MCF 10A (cell line): Measurements from ENCODE around the gene SIAH2. TPM values are rescaled to one million over a fixed set of nuclear protein-coding genes. Genes with fewer than 3 reads are reported as not detected.

Experiments
- BruUV-seq: library from RNA; stranded (reverse); fragments of 400-500 nt; replicated peaks from 2 replicates; lab custom pipeline; 2021; lab: Mats Ljungman, UMichigan
- CTCF ChIA-PET: fragments of 300-600 bp; sonication (Branson Sonifier 250); formaldehyde crosslinking; extraction: SDS; loops from one replicate; lab custom pipeline; 2021; ENCODE audit warnings: antibody characterized with exemption, inconsistent platforms; lab: Yijun Ruan, JAX
- POLR2A ChIA-PET: fragments of 300-600, 350-650 bp; sonication (Branson Sonifier 250); formaldehyde crosslinking; extraction: SDS; loops from one replicate; lab custom pipeline; 2020; ENCODE audit warnings: antibody characterized with exemption, inconsistent platforms; lab: Yijun Ruan, JAX
- DNase-seq: peaks from one replicate; pipeline ENCODE4 v3.0.0-alpha.2; 2018; ENCODE audit not compliant: unreplicated experiment
- H3K27ac Mint-ChIP-seq: one replicate; pipeline ENCODE4 v1.8.0; 2022; ENCODE audit warnings: mild to moderate bottlenecking, low read depth, mixed read lengths; ENCODE audit not compliant: unreplicated experiment
- H3K27me3 Mint-ChIP-seq: one replicate; pipeline ENCODE4 v1.8.0; 2022; ENCODE audit warnings: mixed read lengths; ENCODE audit not compliant: insufficient read depth, unreplicated experiment
- H3K36me3 Mint-ChIP-seq: one replicate; pipeline ENCODE4 v1.8.0; 2022; ENCODE audit warnings: mild to moderate bottlenecking, moderate library complexity, mixed read lengths; ENCODE audit not compliant: insufficient read depth, unreplicated experiment
- H3K4me1 Mint-ChIP-seq: one replicate; pipeline ENCODE4 v1.8.0; 2022; ENCODE audit warnings: mixed read lengths; ENCODE audit not compliant: insufficient read depth, unreplicated experiment
- H3K4me3 Mint-ChIP-seq: one replicate; pipeline ENCODE4 v1.8.0; 2022; ENCODE audit warnings: mild to moderate bottlenecking, moderate library complexity, mixed read lengths; ENCODE audit not compliant: unreplicated experiment
- H3K9me3 Mint-ChIP-seq: one replicate; pipeline ENCODE4 v1.8.0; 2022; ENCODE audit warnings: mixed read lengths; ENCODE audit not compliant: unreplicated experiment
- intact Hi-C: fragments of 100-400 bp; cut with micrococcal nuclease; formaldehyde crosslinking; loops from 2 replicates; pipeline ENCODE4 v1.14.1; 2022
- total RNA-seq: library from RNA; stranded (reverse); gene quantifications from 2 replicates; pipeline ENCODE4 v1.2.3, GENCODE V29; 2022
- TF ChIP-seq, protein P1 (sequence below): fragments of 200-600 bp; IDR thresholded peaks from one replicate; pipeline ENCODE4 v1.8.0; 2022; ENCODE audit warnings: antibody characterized with exemption, mild to moderate bottlenecking; ENCODE audit not compliant: unreplicated experiment

SIAH2 gene
- total RNA-seq, 1 experiment from 2014 or later: 35.4 TPM

GRCh38 chr3:150770681-150771080 lies 7.7 kb upstream of the SIAH2 start:
- DNase-seq: no peak
- Mint-ChIP-seq H3K4me3 (no peak overlapping the region), H3K27me3 (no peaks in the 10 kb centered on the region), H3K9me3 (no peaks in the 10 kb centered on the region), H3K36me3 (no peaks in the 10 kb centered on the region), H3K4me1 (no peaks in the 10 kb centered on the region), H3K27ac (no peak overlapping the region)
- no TSS peak for BruUV-seq
- ChIA-PET CTCF (interaction anchor here (1.1 to 2.9 kb wide), 5 partner anchors 7 to 50 kb away, joined by 3 to 10 read pairs (median 4); partner anchors contain the start of gene SIAH2), POLR2A (no interaction called here)
- intact Hi-C loops: no loop called here
- TF ChIP-seq, protein P1, sequence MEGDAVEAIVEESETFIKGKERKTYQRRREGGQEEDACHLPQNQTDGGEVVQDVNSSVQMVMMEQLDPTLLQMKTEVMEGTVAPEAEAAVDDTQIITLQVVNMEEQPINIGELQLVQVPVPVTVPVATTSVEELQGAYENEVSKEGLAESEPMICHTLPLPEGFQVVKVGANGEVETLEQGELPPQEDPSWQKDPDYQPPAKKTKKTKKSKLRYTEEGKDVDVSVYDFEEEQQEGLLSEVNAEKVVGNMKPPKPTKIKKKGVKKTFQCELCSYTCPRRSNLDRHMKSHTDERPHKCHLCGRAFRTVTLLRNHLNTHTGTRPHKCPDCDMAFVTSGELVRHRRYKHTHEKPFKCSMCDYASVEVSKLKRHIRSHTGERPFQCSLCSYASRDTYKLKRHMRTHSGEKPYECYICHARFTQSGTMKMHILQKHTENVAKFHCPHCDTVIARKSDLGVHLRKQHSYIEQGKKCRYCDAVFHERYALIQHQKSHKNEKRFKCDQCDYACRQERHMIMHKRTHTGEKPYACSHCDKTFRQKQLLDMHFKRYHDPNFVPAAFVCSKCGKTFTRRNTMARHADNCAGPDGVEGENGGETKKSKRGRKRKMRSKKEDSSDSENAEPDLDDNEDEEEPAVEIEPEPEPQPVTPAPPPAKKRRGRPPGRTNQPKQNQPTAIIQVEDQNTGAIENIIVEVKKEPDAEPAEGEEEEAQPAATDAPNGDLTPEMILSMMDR: no peak

GRCh38 chr3:150766742-150767141 lies 3.8 kb upstream of the SIAH2 start:
- POLR2A ChIA-PET: interaction anchor here (1.2 kb wide), 1 partner anchor 43 kb away, joined by 3 read pairs; no protein-coding TSS in a partner anchor
- CTCF ChIA-PET: interaction anchor here (0.7 to 3.6 kb wide), 5 partner anchors 10 to 300 kb away, joined by 3 to 17 read pairs (median 4); no protein-coding TSS in a partner anchor
- Mint-ChIP-seq H3K36me3 (no peaks in the 10 kb centered on the region), H3K4me1 (peaks cover 15% of the 10 kb centered on the region), H3K9me3 (no peaks in the 10 kb centered on the region), H3K27me3 (no peaks in the 10 kb centered on the region), H3K4me3 (no peak overlapping the region), H3K27ac (no peak overlapping the region)
- intact Hi-C loops: no loop called here
- no TSS peak for BruUV-seq
- DNase-seq: no peak
- TF ChIP-seq, protein P1: no peak

DNA sequence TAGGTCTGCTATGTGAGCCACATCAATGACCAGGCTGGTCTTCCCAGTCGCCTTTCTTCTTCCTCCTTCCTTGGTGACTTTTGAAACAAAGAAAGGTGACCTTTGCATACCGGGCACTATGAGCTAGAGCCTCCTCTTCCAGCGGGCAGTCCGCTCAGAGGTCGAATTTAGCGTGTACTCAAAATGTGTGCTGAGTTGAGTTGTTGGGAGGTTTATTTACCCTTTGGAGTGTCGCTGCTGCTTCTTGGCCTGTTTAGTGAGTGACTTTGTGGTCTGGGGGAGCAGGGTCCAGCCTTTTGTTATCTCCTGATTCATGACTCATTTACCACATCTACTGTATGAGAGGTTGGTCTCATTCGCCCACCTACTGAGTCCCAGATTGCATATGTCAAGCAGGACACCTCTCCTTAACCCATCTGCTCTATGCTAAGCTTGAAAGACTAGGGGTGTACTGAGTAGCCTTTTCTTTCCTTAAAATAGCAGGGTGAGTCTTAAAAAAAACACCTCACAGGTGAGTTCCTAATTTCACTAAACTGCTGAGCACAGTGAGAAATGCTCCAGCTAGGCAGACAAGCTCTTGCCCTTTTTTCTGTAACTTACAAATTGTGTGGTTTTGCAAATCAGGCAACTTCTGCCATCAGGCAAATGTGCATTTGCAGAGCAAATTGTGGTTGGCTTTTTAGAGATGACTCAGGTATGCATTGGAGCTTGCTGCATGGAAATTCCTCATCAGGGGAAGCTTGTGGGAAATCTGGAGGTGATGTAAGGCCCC lies 3.2 kb upstream of the SIAH2 start:
- Mint-ChIP-seq H3K27ac (no peak overlapping the region), H3K4me3 (no peak overlapping the region), H3K36me3 (no peaks in the 10 kb centered on the region), H3K27me3 (no peaks in the 10 kb centered on the region), H3K4me1 (peaks cover 15% of the 10 kb centered on the region), H3K9me3 (no peaks in the 10 kb centered on the region)
- TF ChIP-seq, protein P1: no peak
- intact Hi-C loops: no loop called here
- ChIA-PET CTCF (interaction anchor here (0.6 to 3.6 kb wide), 7 partner anchors 10 to 301 kb away, joined by 3 to 17 read pairs (median 4); no protein-coding TSS in a partner anchor), POLR2A (interaction anchor here (1.2 to 3.4 kb wide), 2 partner anchors 14 to 43 kb away, joined by 3 to 12 read pairs; no protein-coding TSS in a partner anchor)
- DNase-seq: no peak
- BruUV-seq: no TSS peak

- DNase-seq: no peak
- Mint-ChIP-seq H3K27ac (peak overlapping the region; percentile 97), H3K36me3 (no peaks in the 10 kb centered on the region), H3K4me3 (no peak overlapping the region), H3K27me3 (no peaks in the 10 kb centered on the region), H3K4me1 (peaks cover 24% of the 10 kb centered on the region), H3K9me3 (no peaks in the 10 kb centered on the region)
- no TSS peak for BruUV-seq
- ChIA-PET POLR2A (interaction anchor here (1.4 to 6.5 kb wide), 8 partner anchors 13 to 111 kb away, joined by 4 to 70 read pairs (median 13); no protein-coding TSS in a partner anchor), CTCF (interaction anchor here (0.6 to 7.7 kb wide), 11 partner anchors 7 to 548 kb away, joined by 3 to 59 read pairs (median 8); no protein-coding TSS in a partner anchor)
- intact Hi-C loops: loop anchor here (1.0 to 5.0 kb wide), 4 partner anchors 44 to 218 kb away; partner anchors contain the start of genes EIF2A, SELENOT and SERP1
- TF ChIP-seq, protein P1: no peak
These were observed 2.0 kb upstream of the SIAH2 start for GRCh38 chr3:150764967-150765366.
